Measurements from ENCODE around the gene TMEM176A. TPM values are rescaled to one million over a fixed set of nuclear protein-coding genes. Genes with fewer than 3 reads are reported as not detected.

Gene TMEM176A
- total and polyA plus RNA-seq, 2 of the 8 experiments (the other 6 are each of a cell fraction or from before 2014, with no cell fraction given), result 1.3 to 1.5 TPM

DNA sequence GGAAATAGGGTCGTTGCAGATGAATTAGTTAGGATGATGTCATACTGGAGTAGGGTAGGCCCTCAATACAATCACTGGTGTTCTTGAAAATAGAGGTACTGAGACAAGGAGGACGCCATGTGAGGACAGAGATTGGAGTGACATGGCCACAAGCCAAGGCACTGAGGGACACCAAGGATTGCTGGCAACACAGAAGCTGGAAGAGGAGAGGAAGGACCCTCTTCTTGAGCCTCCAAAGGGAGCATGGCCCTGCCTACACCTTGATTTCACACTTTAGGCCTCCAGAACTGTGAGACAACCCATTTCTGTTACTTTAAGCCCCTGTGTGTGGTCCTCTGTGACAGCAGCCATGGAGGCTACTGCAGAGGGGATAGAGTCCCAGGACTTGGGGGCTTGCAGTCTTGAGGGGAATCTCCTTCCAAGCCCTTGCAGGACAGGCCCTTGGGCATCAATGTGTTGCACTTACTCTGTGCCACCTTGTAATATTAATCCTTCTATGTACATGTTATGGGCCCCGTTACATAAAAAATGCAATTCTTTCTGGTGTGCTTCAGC, 48.1 kb downstream of the TMEM176A start:
- H2BK20ac ChIP-seq (ENCODE audit: low read length), result no peak overlapping the region
- ChIA-PET CTCF (ENCODE audit: partially characterized antibody) (no interaction called here), POLR2A (ENCODE audit: partially characterized antibody) (no interaction called here)
- FAIRE-seq (no peak), DNase-seq (ENCODE audit: low read depth in 1 of 2, low spot score in 2 of 2) (peak in 1 of 2 experiments; percentile 27)
- no peaks in the 10 kb centered on the region for H3K36me3 ChIP-seq (ENCODE audit: control insufficient read depth in 2 of 4, insufficient read depth in 4 of 4, low read length in 3 of 4)
- H2BK15ac ChIP-seq (ENCODE audit: low read length), result no peak overlapping the region
- no peak overlapping the region for H2AFZ ChIP-seq (ENCODE audit: low read length)
- no peak overlapping the region for H2BK120ac ChIP-seq (replicated peaks; ENCODE audit: low read depth, low read length)
- no peak overlapping the region for H4K8ac ChIP-seq (ENCODE audit: extremely low read depth, insufficient read depth, low read length)
- TF ChIP-seq EGR1 (IDR thresholded peaks at IDR 0.05; ENCODE audit: borderline replicate concordance, low read depth, low read length) (no peak), BCL11A (IDR thresholded peaks at IDR 0.05; ENCODE audit: low read depth in 2 of 2, low read length in 2 of 2) (no peak), YY1 (IDR thresholded peaks at IDR 0.05; ENCODE audit: low read depth, low read length) (no peak), SIX5 (IDR thresholded peaks at IDR 0.05; ENCODE audit: low read depth, low read length) (no peak), SP4 (IDR thresholded peaks at IDR 0.05; ENCODE audit: low read length) (no peak), ZNF274 (IDR thresholded peaks at IDR 0.05; ENCODE audit: borderline replicate concordance, extremely low read depth, low read length) (no peak), TCF12 (IDR thresholded peaks at IDR 0.05; ENCODE audit: low read depth, low read length) (no peak)
- no peaks in the 10 kb centered on the region for H3K79me2 ChIP-seq (ENCODE audit: control insufficient read depth in 1 of 2, insufficient read depth in 2 of 2, low read length in 2 of 2)
- H3K27me3 ChIP-seq (replicated peaks in 1 of 4; ENCODE audit: control insufficient read depth in 3 of 4, extremely low read depth in 1 of 4, insufficient read depth in 3 of 4, low read length in 3 of 4), result no peaks in the 10 kb centered on the region
- no peaks in the 10 kb centered on the region for H3K23me2 ChIP-seq (ENCODE audit: low read depth, low read length)
- H3K9ac ChIP-seq (replicated peaks in 1 of 4; ENCODE audit: extremely low read depth in 1 of 4, low read depth in 3 of 4, low read length in 3 of 4), result no peak overlapping the region
- no peak overlapping the region for H3K4me2 ChIP-seq (ENCODE audit: insufficient read depth in 1 of 2, low read depth in 2 of 2, low read length in 2 of 2)
- H2BK5ac ChIP-seq (ENCODE audit: low read depth, low read length), result no peak overlapping the region
- no peak overlapping the region for H2AK5ac ChIP-seq (ENCODE audit: low read depth, low read length)
- WGBS, 2 experiments (ENCODE audit: extremely low coverage in 1 of 2, insufficient coverage in 1 of 2, insufficient read length in 1 of 2, insufficient replicate concordance in 2 of 2, low coverage in 1 of 2, low lambda C conversion rate in 2 of 2, missing lambda C conversion rate in 1 of 2), result 80% methylated on average over 3 of the region's 3 CpGs; no CpG with 5 or more reads in 1 of the 2 experiments
- H3K27ac ChIP-seq (ENCODE audit: low read depth, low read length), result no peak overlapping the region
- H4K5ac ChIP-seq (ENCODE audit: insufficient read length, low read depth, low read length), result no peak overlapping the region
- H2BK12ac ChIP-seq (ENCODE audit: low read depth, low read length), result no peak overlapping the region
- no peak overlapping the region for H3K23ac ChIP-seq (ENCODE audit: insufficient read length)
- H3K9me3 ChIP-seq (ENCODE audit: insufficient read depth in 2 of 2, low read depth in 1 of 2, low read length in 1 of 2), result no peaks in the 10 kb centered on the region
- H3K14ac ChIP-seq (ENCODE audit: insufficient read length), result no peak overlapping the region
- no peak overlapping the region for H3K4me3 ChIP-seq (ENCODE audit: extremely low read depth in 1 of 4, insufficient read depth in 2 of 4, low read depth in 3 of 4, low read length in 4 of 4)
- no peak overlapping the region for H4K91ac ChIP-seq (replicated peaks; ENCODE audit: insufficient read length, low read length)
- H4K20me1 ChIP-seq (replicated peaks in 1 of 2; ENCODE audit: control insufficient read depth in 1 of 2, insufficient read depth in 2 of 2, low read length in 2 of 2), result no peaks in the 10 kb centered on the region
- H3K56ac ChIP-seq (replicated peaks; ENCODE audit: insufficient read length, low read depth, low read length), result no peak overlapping the region
- no peaks in the 10 kb centered on the region for H3K79me1 ChIP-seq (ENCODE audit: low read depth, low read length)
- H3K18ac ChIP-seq (ENCODE audit: extremely low read depth, low read length), result no peak overlapping the region
- H3K4ac ChIP-seq (replicated peaks; ENCODE audit: insufficient read length, low read depth, low read length), result no peak overlapping the region
- H3K4me1 ChIP-seq (replicated peaks in 1 of 4; ENCODE audit: control insufficient read depth in 3 of 4, insufficient read depth in 4 of 4, low read length in 3 of 4), result peaks cover 0 to 6% (median 0%) of the 10 kb centered on the region in 4 experiments; a peak in 1 of 7 replicates
